ENCODE results near the gene PDZD4. TPM values are rescaled to one million over a fixed set of nuclear protein-coding genes. Genes with fewer than 3 reads are reported as not detected.

Gene PDZD4
- polyA plus RNA-seq, 1 of the 3 experiments (the other 2 are of a cell fraction): 1.9 TPM

DNA sequence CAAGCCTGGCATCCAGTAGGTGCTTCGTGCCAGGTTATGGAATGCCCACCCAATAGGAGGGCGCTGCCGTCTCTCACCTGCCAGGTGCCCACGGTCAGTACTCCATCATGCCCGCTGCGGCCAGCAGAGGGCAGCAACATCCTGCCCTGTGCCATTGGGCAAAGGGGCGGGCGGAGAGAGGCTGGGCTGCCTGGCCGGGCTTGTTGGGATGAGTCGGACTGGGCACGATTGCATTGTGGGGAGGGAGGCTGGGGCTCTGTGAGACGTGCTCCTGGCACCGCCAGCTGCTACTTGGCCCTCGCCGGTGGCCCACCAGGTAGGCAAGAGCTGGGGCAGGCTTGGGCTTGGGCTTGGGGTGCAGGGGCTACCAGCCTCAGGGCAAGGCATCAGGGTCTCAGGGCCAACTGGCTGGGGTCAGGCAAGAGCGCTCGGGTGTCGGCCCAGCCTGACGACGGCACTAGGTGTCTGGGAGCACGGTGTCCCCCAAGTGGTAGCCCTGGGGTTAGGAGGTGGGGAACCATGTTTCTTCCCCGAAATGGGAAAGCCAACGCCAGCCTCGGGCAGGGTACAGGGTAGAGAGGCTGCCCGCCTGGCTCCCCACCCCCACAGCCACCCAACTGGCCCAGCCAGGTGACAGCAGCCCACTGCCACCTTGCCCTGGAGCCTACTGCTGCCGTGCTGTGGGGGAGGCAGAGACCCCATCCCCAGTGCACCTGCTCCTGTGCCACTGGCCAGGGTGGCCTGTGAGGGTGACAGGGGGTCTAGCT is 66.2 kb downstream of the PDZD4 start, which contains the start of gene PLXNB3 (continued):
- TF ChIP-seq, protein P1, sequence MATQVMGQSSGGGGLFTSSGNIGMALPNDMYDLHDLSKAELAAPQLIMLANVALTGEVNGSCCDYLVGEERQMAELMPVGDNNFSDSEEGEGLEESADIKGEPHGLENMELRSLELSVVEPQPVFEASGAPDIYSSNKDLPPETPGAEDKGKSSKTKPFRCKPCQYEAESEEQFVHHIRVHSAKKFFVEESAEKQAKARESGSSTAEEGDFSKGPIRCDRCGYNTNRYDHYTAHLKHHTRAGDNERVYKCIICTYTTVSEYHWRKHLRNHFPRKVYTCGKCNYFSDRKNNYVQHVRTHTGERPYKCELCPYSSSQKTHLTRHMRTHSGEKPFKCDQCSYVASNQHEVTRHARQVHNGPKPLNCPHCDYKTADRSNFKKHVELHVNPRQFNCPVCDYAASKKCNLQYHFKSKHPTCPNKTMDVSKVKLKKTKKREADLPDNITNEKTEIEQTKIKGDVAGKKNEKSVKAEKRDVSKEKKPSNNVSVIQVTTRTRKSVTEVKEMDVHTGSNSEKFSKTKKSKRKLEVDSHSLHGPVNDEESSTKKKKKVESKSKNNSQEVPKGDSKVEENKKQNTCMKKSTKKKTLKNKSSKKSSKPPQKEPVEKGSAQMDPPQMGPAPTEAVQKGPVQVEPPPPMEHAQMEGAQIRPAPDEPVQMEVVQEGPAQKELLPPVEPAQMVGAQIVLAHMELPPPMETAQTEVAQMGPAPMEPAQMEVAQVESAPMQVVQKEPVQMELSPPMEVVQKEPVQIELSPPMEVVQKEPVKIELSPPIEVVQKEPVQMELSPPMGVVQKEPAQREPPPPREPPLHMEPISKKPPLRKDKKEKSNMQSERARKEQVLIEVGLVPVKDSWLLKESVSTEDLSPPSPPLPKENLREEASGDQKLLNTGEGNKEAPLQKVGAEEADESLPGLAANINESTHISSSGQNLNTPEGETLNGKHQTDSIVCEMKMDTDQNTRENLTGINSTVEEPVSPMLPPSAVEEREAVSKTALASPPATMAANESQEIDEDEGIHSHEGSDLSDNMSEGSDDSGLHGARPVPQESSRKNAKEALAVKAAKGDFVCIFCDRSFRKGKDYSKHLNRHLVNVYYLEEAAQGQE (IDR thresholded peaks at IDR 0.05; ENCODE audit: low read depth, low read length): 0 out of 2 replicates have a peak, but pooled peaks have one; percentile 19
- TF ChIP-seq, protein P2, sequence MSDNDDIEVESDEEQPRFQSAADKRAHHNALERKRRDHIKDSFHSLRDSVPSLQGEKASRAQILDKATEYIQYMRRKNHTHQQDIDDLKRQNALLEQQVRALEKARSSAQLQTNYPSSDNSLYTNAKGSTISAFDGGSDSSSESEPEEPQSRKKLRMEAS (IDR thresholded peaks at IDR 0.05; ENCODE audit: low read depth): no peak
- no peak for TF ChIP-seq FOSL2 (IDR thresholded peaks at IDR 0.05; ENCODE audit: borderline replicate concordance, low read depth)
- TF ChIP-seq GATA2 (CRISPR knock-in tag; IDR thresholded peaks at IDR 0.05): no peak
- TF ChIP-seq TEAD4 (IDR thresholded peaks at IDR 0.05; ENCODE audit: borderline replicate concordance, insufficient read depth): no peak
- TF ChIP-seq SIN3A (IDR thresholded peaks at IDR 0.05; ENCODE audit: borderline replicate concordance, low read depth, low read length): no peak
- TF ChIP-seq NFIC (IDR thresholded peaks at IDR 0.05; ENCODE audit: borderline replicate concordance): no peak
- no peak for TF ChIP-seq RXRA (IDR thresholded peaks at IDR 0.05; ENCODE audit: borderline replicate concordance, low read depth)
- no peak for TF ChIP-seq EZH2phosphoT487 (IDR thresholded peaks at IDR 0.05; ENCODE audit: borderline replicate concordance, low read depth)

GRCh38 chrX:153763298-153763932 is 66.9 kb downstream of the PDZD4 start:
- TF ChIP-seq POLR2AphosphoS5 (IDR thresholded peaks at IDR 0.05; ENCODE audit: low read depth, low read length) (no peak), SIN3A (IDR thresholded peaks at IDR 0.05; ENCODE audit: borderline replicate concordance, low read depth, low read length) (no peak), FOSL2 (IDR thresholded peaks at IDR 0.05; ENCODE audit: borderline replicate concordance, low read depth) (no peak), NFIC (IDR thresholded peaks at IDR 0.05; ENCODE audit: borderline replicate concordance) (no peak), NRF1 (IDR thresholded peaks at IDR 0.05; ENCODE audit: low read depth, low read length) (no peak), FOXJ3 (CRISPR knock-in tag; IDR thresholded peaks at IDR 0.05) (no peak), RXRA (IDR thresholded peaks at IDR 0.05; ENCODE audit: borderline replicate concordance, low read depth) (no peak), EP300 (IDR thresholded peaks at IDR 0.05; ENCODE audit: borderline replicate concordance in 1 of 2, low read depth in 1 of 2, low read length in 1 of 2) (no peak), MEF2A (IDR thresholded peaks at IDR 0.05; ENCODE audit: borderline replicate concordance, low read depth) (no peak)
- TF ChIP-seq, protein P2 (IDR thresholded peaks at IDR 0.05; ENCODE audit: low read depth): no peak
- peaks cover 6% of the 10 kb centered on the region; the same call in 1 of the 2 replicates for H3K79me2 ChIP-seq (ENCODE audit: insufficient read depth)
- 72% methylated on average over 12 of the region's 18 CpGs for WGBS (ENCODE audit: low lambda C conversion rate)
- no peaks in the 10 kb centered on the region for H3K27me3 ChIP-seq (ENCODE audit: insufficient read depth)
- H4K20me1 ChIP-seq (ENCODE audit: insufficient read depth): peaks cover 9% of the 10 kb centered on the region; the same call in 1 of the 2 replicates
- H3K27ac ChIP-seq (ENCODE audit: low read depth in 2 of 2, low read length in 1 of 2): no peak overlapping the region
- no peak overlapping the region for H3K9ac ChIP-seq
- H3K9me2 ChIP-seq: no peaks in the 10 kb centered on the region
- no peaks in the 10 kb centered on the region for H3K9me3 ChIP-seq
- H3K4me3 ChIP-seq (ENCODE audit: low read depth in 2 of 2, low read length in 1 of 2): no peak overlapping the region
- H3F3A ChIP-seq (replicated peaks; ENCODE audit: insufficient read depth): no peaks in the 10 kb centered on the region
- POLR2A ChIA-PET: interaction anchor here (0.6 to 1.2 kb wide), 2 partner anchors 37 to 237 kb away, joined by 3 to 4 read pairs; no protein-coding TSS in a partner anchor
- H3K36me3 ChIP-seq (replicated peaks in 1 of 2; ENCODE audit: control insufficient read depth in 1 of 2, insufficient read depth in 2 of 2, low read length in 1 of 2): no peaks in the 10 kb centered on the region
- H3K4me2 ChIP-seq: no peak overlapping the region
- peaks cover 2 to 27% of the 10 kb centered on the region in 2 experiments; a peak in 1 of 4 replicates for H3K4me1 ChIP-seq (ENCODE audit: control insufficient read depth in 1 of 2, insufficient read depth in 2 of 2, low read depth in 1 of 2, low read length in 1 of 2)
- no peak overlapping the region for H2AFZ ChIP-seq (ENCODE audit: low read depth)
- no peak for DNase-seq
- CTCF ChIA-PET: interaction anchor here (0.6 to 10.2 kb wide), 37 partner anchors 8 to 249 kb away, joined by 3 to 134 read pairs (median 4); partner anchors contain the start of genes HCFC1, NAA10 and RENBP
